K562 (cell line): ENCODE measurements around the gene PCBP2. TPM values are rescaled to one million over a fixed set of nuclear protein-coding genes. Genes with fewer than 3 reads are reported as not detected.

Experiments used
- BCOR ChIP-seq: fragments of 450-650 bp; IDR thresholded peaks from 2 replicates; pipeline ENCODE4 v1.6.1; 2016
- C11orf30 ChIP-seq: fragments of 450-650 bp; IDR thresholded peaks from 2 replicates; pipeline ENCODE4 v1.6.1; 2016; ENCODE audit warnings: low read depth, mild to moderate bottlenecking
- E2F3 ChIP-seq: fragments of 250-450 bp; sonication (Bioruptor Pico); IDR thresholded peaks from 2 replicates; pipeline ENCODE4 v1.4.0; 2020; ENCODE audit warnings: mild to moderate bottlenecking
- FOS ChIP-seq: IDR thresholded peaks from 3 replicates; pipeline ENCODE4 v1.6.1; 2011; ENCODE audit not compliant: insufficient read length; ENCODE audit errors: extremely low read depth
- LCOR ChIP-seq: sonication (generic); formaldehyde crosslinking; IDR thresholded peaks from 2 replicates; pipeline ENCODE4 v1.8.0; 2022; ENCODE audit warnings: mild to moderate bottlenecking, missing genetic modification reagents
- MAZ ChIP-seq, 2 experiments: fragments of 450-650 bp in 1 of 2; sonication (generic) in 1 of 2; formaldehyde crosslinking; IDR thresholded peaks in 1 of 2; conservative IDR thresholded peaks in 1 of 2; 2 replicates each; pipeline versions ENCODE4 v1.4.0 to v1.5.0; 2020; ENCODE audit warnings: mild to moderate bottlenecking in 1 of 2, missing genetic modification reagents in 1 of 2
- PCBP1 ChIP-seq: fragments of 200-400 bp; formaldehyde crosslinking; IDR thresholded peaks from 2 replicates; pipeline ENCODE4 v1.6.1; 2018; ENCODE audit warnings: mild to moderate bottlenecking, low read depth, low read length; ENCODE audit not compliant: poor library complexity, severe bottlenecking
- PHTF2 ChIP-seq: fragments of 250-450 bp; sonication (Bioruptor Pico); IDR thresholded peaks from 2 replicates; pipeline ENCODE4 v1.5.0; 2021; ENCODE audit warnings: mild to moderate bottlenecking
- RBM14 ChIP-seq: fragments of 200-400 bp; formaldehyde crosslinking; IDR thresholded peaks from 2 replicates; pipeline ENCODE4 v1.6.1; 2018; ENCODE audit warnings: low read depth, mild to moderate bottlenecking, low read length, moderate library complexity, borderline replicate concordance; ENCODE audit not compliant: insufficient read depth
- SRSF1 ChIP-seq: fragments of 200-400 bp; formaldehyde crosslinking; IDR thresholded peaks from 2 replicates; pipeline ENCODE4 v1.6.1; 2017; ENCODE audit warnings: mild to moderate bottlenecking, low read depth, low read length, moderate library complexity
- ZNF274 ChIP-seq: IDR thresholded peaks from 2 replicates; pipeline ENCODE4 v1.6.1; 2011; ENCODE audit warnings: low read depth, mild to moderate bottlenecking, low read length, moderate library complexity, borderline replicate concordance
- ZNF780A ChIP-seq: fragments of 250-450 bp; sonication (Bioruptor Pico); IDR thresholded peaks from 2 replicates; pipeline ENCODE4 v1.5.0; 2021; ENCODE audit warnings: mild to moderate bottlenecking
- polyA plus RNA-seq, 8 experiments: library from polyadenylated mRNA; depleted of rRNA in 4 of 8; stranded (reverse) in 5 of 8; unstranded in 3 of 8; fragments of >200 nt; fragmentation: Nextera tagmentation in 2 of 8; fragmentation: Illumina TruSeq in 1 of 8; extraction: Ambion mirVana in 2 of 8; extraction: Trizol in 1 of 8; gene quantifications; 2 replicates each; pipeline versions ENCODE4 v1.2.1 to v1.2.3, GENCODE V29; 2011 to 2014; ENCODE audit warnings: inconsistent platforms in 1 of 8, missing spikeins in 1 of 8
- total RNA-seq, 7 experiments: library from RNA; depleted of rRNA in 6 of 7; stranded (reverse); fragments of >200 nt in 6 of 7; fragmentation: Illumina TruSeq in 2 of 7; extraction: Trizol in 2 of 7; gene quantifications; 2 replicates each; pipeline versions ENCODE4 v1.2.1 to v1.2.3, GENCODE V29; 2011 to 2021; ENCODE audit warnings: low replicate concordance in 1 of 7
- TF ChIP-seq, protein P1 (sequence below): fragments of 450-650 bp; IDR thresholded peaks from 2 replicates; pipeline ENCODE4 v1.6.1; 2018; ENCODE audit not compliant: partially characterized antibody
- TF ChIP-seq, protein P2 (sequence below): fragments of 250-450 bp; sonication (Bioruptor Pico); IDR thresholded peaks from 2 replicates; pipeline ENCODE4 v1.4.0; 2020; ENCODE audit warnings: mild to moderate bottlenecking
- TF ChIP-seq, protein P3 (sequence below): fragments of 250-450 bp; sonication (Bioruptor Pico); IDR thresholded peaks from 2 replicates; pipeline ENCODE4 v1.5.0; 2022; ENCODE audit warnings: mild to moderate bottlenecking
- TF ChIP-seq, protein P4 (sequence below): fragments of 250-450 bp; sonication (Bioruptor Pico); IDR thresholded peaks from 2 replicates; pipeline ENCODE4 v1.8.0; 2021; ENCODE audit warnings: borderline replicate concordance, mild to moderate bottlenecking, moderate library complexity; ENCODE audit not compliant: poor library complexity, severe bottlenecking
- TF ChIP-seq, protein P5 (sequence below), 2 experiments: fragments of 450-650 bp in 1 of 2; sonication (generic) in 1 of 2; formaldehyde crosslinking; conservative IDR thresholded peaks; 2 replicates each; pipeline versions ENCODE4 v1.4.0 to v1.8.1; 2020 to 2022; ENCODE audit warnings: mild to moderate bottlenecking in 1 of 2, missing genetic modification reagents in 1 of 2

The PCBP2 gene
- total and polyA plus RNA-seq, 9 of the 15 experiments (the other 6 are each of a cell fraction or from before 2014, with no cell fraction given) = 137 to 831 (median 328) TPM

DNA sequence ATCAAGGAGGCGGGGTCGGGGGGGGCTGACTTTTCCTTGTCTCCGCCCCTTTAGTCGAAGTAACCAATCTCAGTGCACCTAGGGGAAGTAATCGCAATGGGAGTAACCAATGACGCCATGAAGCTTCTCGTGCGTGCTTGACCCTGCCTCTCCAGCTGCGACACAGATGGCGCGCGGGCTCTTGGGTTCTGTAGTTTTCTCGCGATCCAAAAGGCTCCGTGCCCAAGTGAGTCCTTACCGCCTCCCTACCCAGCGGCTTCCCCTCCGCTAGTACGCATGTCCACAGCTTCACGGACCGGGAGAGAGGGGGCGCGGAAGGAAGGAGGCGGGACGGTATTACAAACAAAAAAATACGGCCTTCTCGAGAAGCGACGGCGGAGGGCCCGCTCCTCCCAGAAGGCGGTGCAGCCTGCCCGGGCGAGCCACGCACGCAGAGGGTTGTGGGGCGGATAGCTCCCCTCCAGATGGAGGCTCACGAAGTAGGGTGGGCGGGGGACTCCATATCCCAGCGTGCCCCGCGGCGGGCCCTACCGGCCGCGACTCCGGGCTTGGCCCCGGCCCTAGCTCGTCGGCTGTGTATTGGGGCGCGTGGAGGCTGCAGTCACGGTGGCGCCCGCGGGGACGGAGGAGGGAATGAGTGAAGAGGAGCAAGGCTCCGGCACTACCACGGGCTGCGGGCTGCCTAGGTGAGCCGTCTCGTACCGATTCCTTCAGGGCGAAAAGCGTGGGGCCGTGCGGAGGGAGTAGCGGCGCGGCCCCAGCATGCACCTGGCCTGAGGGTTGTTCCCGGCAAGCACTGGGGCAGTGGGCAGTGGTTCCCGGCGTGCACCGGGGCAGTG is 49.1 kb downstream of the PCBP2 start, which contains the start of gene TARBP2 (continued):
- TF ChIP-seq, protein P1, sequence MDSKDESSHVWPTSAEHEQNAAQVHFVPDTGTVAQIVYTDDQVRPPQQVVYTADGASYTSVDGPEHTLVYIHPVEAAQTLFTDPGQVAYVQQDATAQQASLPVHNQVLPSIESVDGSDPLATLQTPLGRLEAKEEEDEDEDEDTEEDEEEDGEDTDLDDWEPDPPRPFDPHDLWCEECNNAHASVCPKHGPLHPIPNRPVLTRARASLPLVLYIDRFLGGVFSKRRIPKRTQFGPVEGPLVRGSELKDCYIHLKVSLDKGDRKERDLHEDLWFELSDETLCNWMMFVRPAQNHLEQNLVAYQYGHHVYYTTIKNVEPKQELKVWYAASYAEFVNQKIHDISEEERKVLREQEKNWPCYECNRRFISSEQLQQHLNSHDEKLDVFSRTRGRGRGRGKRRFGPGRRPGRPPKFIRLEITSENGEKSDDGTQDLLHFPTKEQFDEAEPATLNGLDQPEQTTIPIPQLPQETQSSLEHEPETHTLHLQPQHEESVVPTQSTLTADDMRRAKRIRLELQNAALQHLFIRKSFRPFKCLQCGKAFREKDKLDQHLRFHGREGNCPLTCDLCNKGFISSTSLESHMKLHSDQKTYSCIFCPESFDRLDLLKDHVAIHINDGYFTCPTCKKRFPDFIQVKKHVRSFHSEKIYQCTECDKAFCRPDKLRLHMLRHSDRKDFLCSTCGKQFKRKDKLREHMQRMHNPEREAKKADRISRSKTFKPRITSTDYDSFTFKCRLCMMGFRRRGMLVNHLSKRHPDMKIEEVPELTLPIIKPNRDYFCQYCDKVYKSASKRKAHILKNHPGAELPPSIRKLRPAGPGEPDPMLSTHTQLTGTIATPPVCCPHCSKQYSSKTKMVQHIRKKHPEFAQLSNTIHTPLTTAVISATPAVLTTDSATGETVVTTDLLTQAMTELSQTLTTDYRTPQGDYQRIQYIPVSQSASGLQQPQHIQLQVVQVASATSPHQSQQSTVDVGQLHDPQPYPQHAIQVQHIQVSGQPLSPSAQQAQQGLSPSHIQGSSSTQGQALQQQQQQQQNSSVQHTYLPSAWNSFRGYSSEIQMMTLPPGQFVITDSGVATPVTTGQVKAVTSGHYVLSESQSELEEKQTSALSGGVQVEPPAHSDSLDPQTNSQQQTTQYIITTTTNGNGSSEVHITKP = no peak
- TF ChIP-seq ZNF274 (no peak), MAZ (CRISPR knock-in tag; conservative IDR thresholded peaks at IDR 0.05 in 1 of 2, IDR thresholded peaks at IDR 0.05 in 1 of 2) (peak; percentile 91 to 92), E2F3 (CRISPR knock-in tag) (peak; percentile 89; the same call in 1 of the 2 replicates), C11orf30 (peak; percentile 91), SRSF1 (0 out of 2 replicates have a peak, but pooled peaks have one; percentile 52), FOS (peak; percentile 81), BCOR (no peak), LCOR (CRISPR knock-in tag) (no peak), ZNF780A (no peak), PHTF2 (CRISPR knock-in tag) (no peak), RBM14 (0 out of 2 replicates have a peak, but pooled peaks have one; percentile 67), PCBP1 (peak; percentile 58)
- TF ChIP-seq, protein P2, sequence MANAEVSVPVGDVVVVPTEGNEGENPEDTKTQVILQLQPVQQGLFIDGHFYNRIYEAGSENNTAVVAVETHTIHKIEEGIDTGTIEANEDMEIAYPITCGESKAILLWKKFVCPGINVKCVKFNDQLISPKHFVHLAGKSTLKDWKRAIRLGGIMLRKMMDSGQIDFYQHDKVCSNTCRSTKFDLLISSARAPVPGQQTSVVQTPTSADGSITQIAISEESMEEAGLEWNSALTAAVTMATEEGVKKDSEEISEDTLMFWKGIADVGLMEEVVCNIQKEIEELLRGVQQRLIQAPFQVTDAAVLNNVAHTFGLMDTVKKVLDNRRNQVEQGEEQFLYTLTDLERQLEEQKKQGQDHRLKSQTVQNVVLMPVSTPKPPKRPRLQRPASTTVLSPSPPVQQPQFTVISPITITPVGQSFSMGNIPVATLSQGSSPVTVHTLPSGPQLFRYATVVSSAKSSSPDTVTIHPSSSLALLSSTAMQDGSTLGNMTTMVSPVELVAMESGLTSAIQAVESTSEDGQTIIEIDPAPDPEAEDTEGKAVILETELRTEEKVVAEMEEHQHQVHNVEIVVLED = 0 out of 2 replicates have a peak, but pooled peaks have one; percentile 55
- TF ChIP-seq, protein P3, sequence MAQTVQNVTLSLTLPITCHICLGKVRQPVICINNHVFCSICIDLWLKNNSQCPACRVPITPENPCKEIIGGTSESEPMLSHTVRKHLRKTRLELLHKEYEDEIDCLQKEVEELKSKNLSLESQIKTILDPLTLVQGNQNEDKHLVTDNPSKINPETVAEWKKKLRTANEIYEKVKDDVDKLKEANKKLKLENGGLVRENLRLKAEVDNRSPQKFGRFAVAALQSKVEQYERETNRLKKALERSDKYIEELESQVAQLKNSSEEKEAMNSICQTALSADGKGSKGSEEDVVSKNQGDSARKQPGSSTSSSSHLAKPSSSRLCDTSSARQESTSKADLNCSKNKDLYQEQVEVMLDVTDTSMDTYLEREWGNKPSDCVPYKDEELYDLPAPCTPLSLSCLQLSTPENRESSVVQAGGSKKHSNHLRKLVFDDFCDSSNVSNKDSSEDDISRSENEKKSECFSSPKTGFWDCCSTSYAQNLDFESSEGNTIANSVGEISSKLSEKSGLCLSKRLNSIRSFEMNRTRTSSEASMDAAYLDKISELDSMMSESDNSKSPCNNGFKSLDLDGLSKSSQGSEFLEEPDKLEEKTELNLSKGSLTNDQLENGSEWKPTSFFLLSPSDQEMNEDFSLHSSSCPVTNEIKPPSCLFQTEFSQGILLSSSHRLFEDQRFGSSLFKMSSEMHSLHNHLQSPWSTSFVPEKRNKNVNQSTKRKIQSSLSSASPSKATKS (CRISPR knock-in tag) = no peak
- TF ChIP-seq, protein P4, sequence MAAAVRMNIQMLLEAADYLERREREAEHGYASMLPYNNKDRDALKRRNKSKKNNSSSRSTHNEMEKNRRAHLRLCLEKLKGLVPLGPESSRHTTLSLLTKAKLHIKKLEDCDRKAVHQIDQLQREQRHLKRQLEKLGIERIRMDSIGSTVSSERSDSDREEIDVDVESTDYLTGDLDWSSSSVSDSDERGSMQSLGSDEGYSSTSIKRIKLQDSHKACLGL (CRISPR knock-in tag) = no peak
- TF ChIP-seq, protein P5, sequence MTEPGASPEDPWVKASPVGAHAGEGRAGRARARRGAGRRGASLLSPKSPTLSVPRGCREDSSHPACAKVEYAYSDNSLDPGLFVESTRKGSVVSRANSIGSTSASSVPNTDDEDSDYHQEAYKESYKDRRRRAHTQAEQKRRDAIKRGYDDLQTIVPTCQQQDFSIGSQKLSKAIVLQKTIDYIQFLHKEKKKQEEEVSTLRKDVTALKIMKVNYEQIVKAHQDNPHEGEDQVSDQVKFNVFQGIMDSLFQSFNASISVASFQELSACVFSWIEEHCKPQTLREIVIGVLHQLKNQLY (CRISPR knock-in tag; conservative IDR thresholded peaks at IDR 0.05) = no peak
